Small intestine (tissue), 7 donors: ENCODE measurements around the gene PWWP2B. TPM values are rescaled to one million over a fixed set of nuclear protein-coding genes. Genes with fewer than 3 reads are reported as not detected.

Experiments used
- DNase-seq, 2 donors: peaks; one replicate each; pipeline versions ENCODE4 v3.0.0 to v3.0.0-alpha.2; 2013
- FAIRE-seq: peaks from 2 replicates; lab custom pipeline; 2012; peaks lifted over from hg19 to GRCh38; lab: Jason Lieb, UNC
- H3K27ac ChIP-seq, 3 donors: one replicate each; pipeline ENCODE4 v1.5.1; 2013; ENCODE audit warnings: low read length in 2 of 3, mild to moderate bottlenecking in 2 of 3, control low read depth in 1 of 3, inconsistent platforms in 1 of 3, low read depth in 1 of 3, moderate library complexity in 1 of 3
- H3K27me3 ChIP-seq, 3 donors: one replicate each; pipeline ENCODE4 v1.6.1; 2013; ENCODE audit warnings: low read length in 3 of 3, inconsistent platforms in 1 of 3; ENCODE audit not compliant: control insufficient read depth in 3 of 3, insufficient read depth in 3 of 3
- H3K36me3 ChIP-seq, 3 donors: one replicate each; pipeline ENCODE4 v1.6.1; 2013; ENCODE audit warnings: low read length in 3 of 3, inconsistent platforms in 1 of 3, low read depth in 1 of 3, mild to moderate bottlenecking in 1 of 3, moderate library complexity in 1 of 3; ENCODE audit not compliant: control insufficient read depth in 3 of 3, insufficient read depth in 2 of 3
- H3K4me1 ChIP-seq, 3 donors: one replicate each; pipeline ENCODE4 v1.6.1; 2013; ENCODE audit warnings: low read length in 2 of 3, inconsistent platforms in 1 of 3, low read depth in 1 of 3, mild to moderate bottlenecking in 1 of 3, moderate library complexity in 1 of 3; ENCODE audit not compliant: control insufficient read depth in 3 of 3, insufficient read depth in 2 of 3
- H3K4me3 ChIP-seq, 3 donors: one replicate each; pipeline ENCODE4 v1.5.1; 2013; ENCODE audit warnings: low read length in 3 of 3, control low read depth in 1 of 3, inconsistent platforms in 1 of 3, low read depth in 1 of 3, mild to moderate bottlenecking in 1 of 3, moderate library complexity in 1 of 3
- H3K9me3 ChIP-seq, 2 donors: one replicate each; pipeline ENCODE4 v1.6.1; 2013; ENCODE audit warnings: low read depth in 1 of 2, low read length in 1 of 2; ENCODE audit not compliant: control insufficient read depth in 2 of 2, insufficient read depth in 1 of 2
- WGBS, 3 donors: extraction: QIAGEN DNeasy Blood & Tissue Kit; methylation state at CpG; one replicate each; pipeline ENCODE4 v1.1.7; 2013; 5-methylcytosine and 5-hydroxymethylcytosine counted together
- polyA plus RNA-seq, 4 donors: library from polyadenylated mRNA; stranded (reverse) in 3 of 4; unstranded in 1 of 4; fragments of 200-250 nt in 3 of 4; fragments of 120-200 nt in 1 of 4; gene quantifications; one replicate each; pipeline versions ENCODE4 v1.2.1 to v1.2.3, GENCODE V29; 2013
- donor health status: healthy with polysubstance abuse.
- donor health status: control.
- donor health status: control.
- donor health status: Bipolar disorder and iron deficiency.
- donor health status: healthy.

The PWWP2B gene
- polyA plus RNA-seq, 4 donors: 7.0 to 34.6 (median 11.9) TPM

DNA sequence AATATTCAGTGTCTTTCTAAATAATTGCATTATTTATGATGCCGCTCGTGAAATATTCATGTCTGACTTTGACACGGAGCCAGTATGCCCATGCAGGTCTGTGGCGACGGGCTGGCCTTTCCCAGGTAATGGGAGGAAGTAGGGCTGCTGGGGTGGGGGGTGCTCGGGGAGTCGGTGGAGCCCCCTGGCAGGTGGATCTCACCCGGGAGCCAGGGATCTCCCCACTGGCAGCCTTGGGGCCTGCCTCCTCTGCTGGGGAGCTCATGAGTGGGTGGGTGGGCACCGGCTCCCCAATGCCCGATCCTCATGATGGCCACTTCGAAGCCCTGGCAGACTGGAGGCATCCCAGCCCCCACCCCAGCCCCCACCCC, 52.8 kb downstream of the PWWP2B start:
- FAIRE-seq: no peak
- DNase-seq: no peak
- Histone ChIP-seq H3K27me3 (no peaks in the 10 kb centered on the region), H3K4me3 (no peak overlapping the region), H3K27ac (peak overlapping the region in 1 of 3 donors; percentile 82), H3K4me1 (peaks cover 6 to 78% (median 18%) of the 10 kb centered on the region in 3 donors), H3K36me3 (peaks cover 0 to 2% (median 0%) of the 10 kb centered on the region in 3 donors), H3K9me3 (no peaks in the 10 kb centered on the region)
- 50 to 69% (median 58%) methylated on average over 10 to 11 of the region's 11 CpGs for WGBS, 3 donors

DNA sequence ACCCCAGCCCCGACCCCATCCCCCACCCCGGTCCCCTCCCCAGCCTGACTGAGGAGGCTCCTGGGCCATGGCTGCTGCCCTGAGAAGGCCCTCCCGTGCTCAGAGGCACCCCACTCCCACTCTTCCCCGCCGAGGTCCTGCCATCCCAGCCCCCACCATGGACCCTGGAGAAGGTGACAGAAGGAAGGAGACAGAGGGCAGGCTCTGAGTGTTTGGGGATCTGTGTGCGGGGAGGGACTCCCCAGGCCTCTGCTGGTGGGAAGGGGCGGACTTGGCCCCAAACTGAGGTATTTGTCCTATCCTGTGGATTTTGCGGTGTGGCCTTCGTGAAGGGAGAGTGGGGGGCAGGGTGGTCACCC, 53.4 kb downstream of the PWWP2B start:
- Histone ChIP-seq H3K27ac (no peak overlapping the region), H3K9me3 (no peaks in the 10 kb centered on the region), H3K4me3 (no peak overlapping the region), H3K27me3 (no peaks in the 10 kb centered on the region), H3K4me1 (peaks cover 6 to 80% (median 22%) of the 10 kb centered on the region in 3 donors), H3K36me3 (peaks cover 0 to 2% (median 0%) of the 10 kb centered on the region in 3 donors)
- DNase-seq (no peak), FAIRE-seq (no peak)
- WGBS, 3 donors: 69 to 78% (median 78%) methylated on average over 9 of the region's 9 CpGs

DNA sequence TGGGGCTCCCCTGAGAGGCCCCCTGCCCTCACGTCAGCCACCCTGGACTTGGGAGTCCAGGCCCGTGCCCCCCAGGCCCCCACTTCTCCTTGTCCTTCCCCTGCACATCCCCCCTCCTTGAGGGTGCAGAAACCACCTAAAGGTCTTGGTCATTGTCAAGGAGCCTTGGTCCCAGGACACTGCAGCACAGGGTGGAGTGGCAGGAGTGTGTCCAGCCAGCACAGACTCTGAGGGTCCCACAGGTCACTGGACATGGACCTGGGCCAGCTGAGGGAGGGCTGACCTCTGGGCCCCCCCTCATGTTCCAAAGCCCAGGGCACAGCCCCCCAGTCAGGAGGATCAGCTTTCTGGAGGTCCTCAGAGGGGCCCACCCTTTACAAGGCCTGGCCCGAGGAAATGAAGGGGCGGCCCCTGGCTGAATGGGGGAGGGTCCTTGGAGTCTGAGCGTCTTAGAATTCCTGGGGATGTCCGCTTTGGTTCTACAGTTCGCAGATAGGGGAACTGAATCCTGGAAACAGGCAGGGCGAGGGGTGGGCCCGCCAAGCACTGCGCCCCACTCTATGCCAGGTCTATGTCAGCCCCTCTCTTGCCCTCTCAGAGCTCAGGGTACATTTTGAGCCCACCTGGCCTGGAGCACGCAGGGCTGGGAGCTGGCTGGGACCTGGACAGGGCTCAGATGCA, 54.0 kb downstream of the PWWP2B start:
- Histone ChIP-seq H3K27me3 (no peaks in the 10 kb centered on the region), H3K27ac (peak overlapping the region in 1 of 3 donors; percentile 24), H3K4me1 (peaks cover 6 to 80% (median 22%) of the 10 kb centered on the region in 3 donors), H3K36me3 (peaks cover 0 to 2% (median 0%) of the 10 kb centered on the region in 3 donors), H3K9me3 (no peaks in the 10 kb centered on the region), H3K4me3 (no peak overlapping the region)
- whole genome bisulfite sequencing, 3 donors: 73 to 82% (median 79%) methylated on average over 11 of the region's 11 CpGs
- DNase-seq: no peak
- FAIRE-seq: no peak

DNA sequence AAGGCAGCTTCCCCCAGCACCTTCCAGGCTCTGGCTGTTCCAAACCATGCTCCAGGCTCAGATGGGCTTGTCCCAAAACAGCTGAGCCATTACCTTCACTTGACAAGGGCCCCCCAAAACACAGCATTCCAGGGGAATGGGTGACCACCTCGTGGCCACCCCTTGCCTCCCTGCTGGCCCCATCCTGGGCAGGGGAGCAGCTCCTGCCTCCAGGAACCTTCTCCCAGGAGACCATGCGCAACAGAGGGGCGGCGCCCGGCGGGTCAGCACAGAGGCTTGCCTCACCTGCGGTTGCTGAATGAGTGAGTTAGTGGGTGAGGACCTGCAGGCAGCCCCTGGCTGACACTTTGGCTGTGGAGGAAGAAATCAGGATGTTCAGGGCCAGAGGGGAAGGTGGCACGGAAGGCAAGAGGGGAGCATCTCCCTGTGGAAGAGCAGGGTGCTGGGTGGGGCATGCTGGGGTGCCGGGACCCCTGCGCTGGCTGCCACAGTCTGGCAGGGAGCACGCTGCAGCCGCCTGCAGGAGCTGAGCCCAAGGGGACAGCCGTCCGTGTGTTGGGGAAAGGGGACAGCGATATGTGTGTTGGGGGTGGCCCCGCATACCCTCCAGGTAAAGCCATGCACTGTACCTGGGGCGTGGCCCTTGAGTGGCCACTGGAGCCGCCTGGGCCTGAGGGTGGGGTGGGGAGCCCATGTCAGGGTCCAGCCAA, 54.7 kb downstream of the PWWP2B start:
- Histone ChIP-seq H3K4me3 (no peak overlapping the region), H3K9me3 (no peaks in the 10 kb centered on the region), H3K36me3 (peaks cover 0 to 2% (median 0%) of the 10 kb centered on the region in 3 donors), H3K27me3 (no peaks in the 10 kb centered on the region), H3K27ac (peak overlapping the region in 1 of 3 donors; percentile 24), H3K4me1 (peaks cover 6 to 80% (median 26%) of the 10 kb centered on the region in 3 donors)
- WGBS, 3 donors: 59 to 79% (median 67%) methylated on average over 18 of the region's 18 CpGs
- FAIRE-seq (no peak), DNase-seq (no peak)

DNA sequence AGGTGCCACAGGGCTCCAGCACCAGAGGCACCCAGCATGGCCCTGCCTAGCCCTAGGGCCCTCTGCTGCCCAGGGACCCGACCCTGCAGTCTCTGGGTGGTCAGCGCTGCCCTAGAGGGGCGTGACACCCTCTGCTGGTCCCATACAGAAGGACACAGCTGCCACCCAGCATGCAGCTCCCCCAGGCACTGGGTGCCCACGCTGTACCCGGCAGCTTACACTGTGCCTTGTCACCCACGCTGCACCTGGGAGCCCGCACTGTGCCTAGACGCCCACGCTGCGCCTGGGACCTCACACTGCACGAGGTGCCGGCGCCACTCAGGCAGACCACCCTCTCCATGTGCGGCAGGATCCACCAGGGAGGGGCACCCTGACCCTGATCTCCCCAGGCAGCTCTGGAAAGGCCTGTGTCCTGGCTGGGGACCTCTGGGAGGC, 55.2 kb downstream of the PWWP2B start:
- FAIRE-seq (no peak), DNase-seq (no peak)
- H3K27me3 ChIP-seq: no peaks in the 10 kb centered on the region
- H3K4me3 ChIP-seq: no peak overlapping the region
- 63 to 82% (median 81%) methylated on average over 13 to 14 of the region's 14 CpGs for WGBS, 3 donors
- H3K9me3 ChIP-seq: no peaks in the 10 kb centered on the region
- H3K4me1 ChIP-seq: peaks cover 3 to 76% (median 27%) of the 10 kb centered on the region in 3 donors
- H3K36me3 ChIP-seq: peaks cover 0 to 2% (median 0%) of the 10 kb centered on the region in 3 donors
- peak overlapping the region in 2 of 3 donors; percentile 37 to 61 for H3K27ac ChIP-seq

DNA sequence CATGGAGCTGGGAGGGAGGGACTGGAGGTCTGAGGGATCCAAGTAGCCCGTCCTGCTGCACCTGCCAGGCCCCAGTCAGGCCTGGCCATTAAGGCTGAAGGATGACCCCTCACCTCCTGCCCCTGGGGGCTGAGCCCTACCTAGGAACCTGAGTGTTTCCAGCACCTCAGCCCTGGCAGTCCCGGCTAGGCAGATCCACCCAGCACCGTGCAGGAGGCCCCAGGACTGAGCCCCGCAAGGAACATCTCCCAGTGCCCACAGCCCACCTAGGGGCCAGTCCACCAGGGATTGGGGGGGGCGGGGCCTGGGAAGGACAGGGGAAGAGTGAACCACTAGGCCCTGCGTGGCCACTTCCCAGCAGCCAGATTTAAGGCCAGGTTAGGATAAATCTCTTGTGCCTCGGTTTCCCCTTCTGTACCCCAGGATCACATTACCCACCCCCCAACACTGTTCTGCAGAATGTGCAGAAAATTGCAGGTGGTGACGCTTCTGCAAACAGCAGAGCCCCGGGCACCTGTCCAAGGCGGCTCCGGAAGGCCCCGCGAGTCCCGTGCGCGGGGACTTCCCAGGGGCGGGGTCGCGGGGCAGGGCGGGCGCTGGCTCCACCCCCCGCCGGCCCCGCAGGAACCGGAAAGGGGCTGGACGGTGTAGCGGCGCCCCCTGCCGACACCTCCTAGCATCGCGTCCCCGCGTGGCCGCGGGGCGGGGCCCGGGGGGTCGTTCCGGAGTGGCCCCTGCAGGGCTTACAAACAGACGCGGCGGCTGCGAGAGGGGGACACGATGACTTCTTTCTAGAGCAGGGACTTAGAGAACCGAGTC, 55.9 kb downstream of the PWWP2B start:
- FAIRE-seq (no peak), DNase-seq (peak; percentile 82 to 93)
- H3K27ac ChIP-seq: peak overlapping the region; percentile 56 to 79 (median 71)
- 4 to 7% (median 6%) methylated on average over 41 to 45 of the region's 45 CpGs for WGBS, 3 donors
- no peaks in the 10 kb centered on the region for H3K9me3 ChIP-seq
- peaks cover 0 to 70% (median 22%) of the 10 kb centered on the region in 3 donors for H3K4me1 ChIP-seq
- H3K27me3 ChIP-seq: no peaks in the 10 kb centered on the region
- H3K4me3 ChIP-seq: no peak overlapping the region
- H3K36me3 ChIP-seq: peaks cover 0 to 2% (median 0%) of the 10 kb centered on the region in 3 donors

DNA sequence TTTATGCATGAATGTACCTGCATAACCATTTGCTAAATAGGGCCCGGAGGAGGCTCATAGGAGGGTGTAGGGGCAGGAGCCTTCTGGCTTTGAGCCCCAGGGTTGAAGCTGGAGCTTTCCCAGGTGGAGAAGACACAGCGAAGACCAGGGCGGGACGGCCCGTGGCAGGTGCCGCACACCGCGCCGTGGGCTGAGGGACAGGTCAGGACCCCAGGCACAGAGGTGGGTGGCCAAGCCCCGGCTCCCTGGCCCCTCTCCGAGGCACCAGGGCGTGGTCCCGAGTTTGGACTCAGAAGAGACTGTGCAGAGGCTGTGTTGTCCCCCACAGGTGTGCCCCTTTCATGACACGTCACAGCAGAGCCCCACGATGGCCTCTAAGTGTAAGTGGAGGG, 56.5 kb downstream of the PWWP2B start:
- no peak overlapping the region for H3K4me3 ChIP-seq
- H3K36me3 ChIP-seq: peaks cover 0 to 2% (median 0%) of the 10 kb centered on the region in 3 donors
- H3K4me1 ChIP-seq: peaks cover 0 to 70% (median 23%) of the 10 kb centered on the region in 3 donors
- H3K27ac ChIP-seq: peak overlapping the region; percentile 48 to 79 (median 71)
- no peaks in the 10 kb centered on the region for H3K9me3 ChIP-seq
- DNase-seq (no peak), FAIRE-seq (no peak)
- H3K27me3 ChIP-seq: no peaks in the 10 kb centered on the region
- 44 to 59% (median 52%) methylated on average over 15 of the region's 15 CpGs for WGBS, 3 donors
